Coronary artery (tissue), 2 donors: ENCODE results near the gene DOCK1.

Experiments
- DNase-seq: peaks from one replicate; pipeline ENCODE4 v3.0.0-alpha.2; 2017; ENCODE audit warnings: low spot score
- H3K27ac ChIP-seq, 2 donors: fragments of 200-600 bp; sonication (generic); one replicate each; pipeline ENCODE4 v1.5.1; 2016 to 2019
- H3K4me3 ChIP-seq: fragments of 200-600 bp; sonication (generic); 2 replicates; pipeline ENCODE4 v1.5.1; 2016; ENCODE audit warnings: mild to moderate bottlenecking, moderate library complexity
- CTCF ChIP-seq: fragments of 200-600 bp; sonication (generic); IDR thresholded peaks from one replicate; pipeline ENCODE4 v1.5.1; 2019; ENCODE audit warnings: antibody characterized with exemption

The DOCK1 gene

GRCh38 chr10:126903656-126904360 lies 1.4 kb upstream of the DOCK1 start:
- Histone ChIP-seq H3K4me3 (no peak overlapping the region), H3K27ac (no peak overlapping the region)
- no peak for TF ChIP-seq CTCF
- DNase-seq: no peak

DNA sequence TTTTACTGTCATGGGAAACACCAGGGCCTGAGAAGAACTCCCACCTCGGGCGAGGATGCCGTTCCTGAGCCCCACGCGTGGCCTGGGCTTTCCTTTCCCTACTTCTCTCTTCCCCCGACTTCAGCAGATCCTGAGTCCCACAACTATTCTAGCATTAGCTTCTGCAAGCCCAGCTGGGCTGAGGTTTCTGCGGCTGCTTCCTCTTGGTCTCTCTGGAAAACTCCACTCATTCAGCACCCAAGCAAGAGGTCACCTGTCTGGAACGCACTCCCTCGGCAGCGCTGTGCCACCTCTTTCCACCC lies 761 bp upstream of the DOCK1 start:
- no peak for TF ChIP-seq CTCF
- H3K27ac ChIP-seq: no peak overlapping the region
- H3K4me3 ChIP-seq: peak overlapping the region; percentile 98
- no peak for DNase-seq

- H3K4me3 ChIP-seq: peak overlapping the region; percentile 98
- no peak for TF ChIP-seq CTCF
- no peak for DNase-seq
- peak overlapping the region; percentile 75 to 90 for H3K27ac ChIP-seq
These were observed 812 bp downstream of the DOCK1 start for GRCh38 chr10:126905776-126906703.

- TF ChIP-seq CTCF: no peak
- peak overlapping the region in 1 of 2 donors; percentile 90 for H3K27ac ChIP-seq
- DNase-seq: no peak
- H3K4me3 ChIP-seq: peak overlapping the region; percentile 98
These were observed 1.6 kb downstream of the DOCK1 start for GRCh38 chr10:126906704-126907422.

- DNase-seq: no peak
- H3K27ac ChIP-seq: no peak overlapping the region
- no peak for TF ChIP-seq CTCF
- H3K4me3 ChIP-seq: no peak overlapping the region
These were observed 2.3 kb downstream of the DOCK1 start for GRCh38 chr10:126907423-126907970.

- DNase-seq: no peak
- H3K27ac ChIP-seq: no peak overlapping the region
- TF ChIP-seq CTCF: no peak
- no peak overlapping the region for H3K4me3 ChIP-seq
These were observed 3.0 kb downstream of the DOCK1 start for GRCh38 chr10:126908225-126908624.
